AG09319 (cell line): ENCODE data around the gene CACNA1C.

ENCODE experiments used
- DNase-seq: peaks from one replicate; pipeline ENCODE4 v3.0.0-alpha.2; 2010; ENCODE audit warnings: low read depth; ENCODE audit errors: extremely low read depth
- CTCF ChIP-seq: IDR thresholded peaks from 2 replicates; pipeline ENCODE4 v1.5.1; 2011; ENCODE audit warnings: low read depth, mild to moderate bottlenecking, inconsistent platforms, low read length, moderate library complexity

CACNA1C gene

GRCh38 chr12:2413301-2413700 is 360.5 kb downstream of the CACNA1C start:
- no peak for TF ChIP-seq CTCF
- no peak for DNase-seq

- DNase-seq: no peak
- TF ChIP-seq CTCF: no peak
Measured at GRCh38 chr12:2413999-2414792, 361.4 kb downstream of the CACNA1C start.

- DNase-seq: no peak
- no peak for TF ChIP-seq CTCF
Measured at GRCh38 chr12:2414810-2415567, 362.2 kb downstream of the CACNA1C start.

- no peak for DNase-seq
- TF ChIP-seq CTCF: no peak
Measured at GRCh38 chr12:2415568-2415944, 362.8 kb downstream of the CACNA1C start.

- no peak for TF ChIP-seq CTCF
- no peak for DNase-seq
Measured at GRCh38 chr12:2416158-2416557, 363.4 kb downstream of the CACNA1C start.

GRCh38 chr12:2417481-2418160 is 364.8 kb downstream of the CACNA1C start:
- DNase-seq: no peak
- no peak for TF ChIP-seq CTCF

GRCh38 chr12:2418579-2418978 is 365.8 kb downstream of the CACNA1C start:
- no peak for DNase-seq
- TF ChIP-seq CTCF: no peak
